Activated CD8-positive, alpha-beta memory T cell treated with anti-CD3 and anti-CD28 coated beads, Interleukin-2, amount 10 ng/mL, durations not matched to agents 7 days and 5 days (primary cell): ENCODE results near the gene GDF2. TPM values are rescaled to one million over a fixed set of nuclear protein-coding genes. Genes with fewer than 3 reads are reported as not detected.

Experiments
- ATAC-seq: fragments of 150-1000 bp; cut with Tn5 transposase; one replicate; pipeline ENCODE4 v1.10.0; 2021; ENCODE audit warnings: moderate library complexity
- CTCF ChIA-PET: fragments of 350-600 bp; sonication (Branson Sonifier 250); formaldehyde crosslinking; loops from one replicate; lab custom pipeline; 2021; ENCODE audit warnings: antibody characterized with exemption; lab: Charles Lee
- DNase-seq: peaks from one replicate; pipeline ENCODE4 v3.0.0-alpha.2; 2020
- H3K27ac Mint-ChIP-seq: one replicate; pipeline ENCODE4 v1.8.0; 2021; ENCODE audit warnings: mild to moderate bottlenecking, mixed read lengths
- H3K27me3 Mint-ChIP-seq: one replicate; pipeline ENCODE4 v1.8.0; 2021; ENCODE audit warnings: mixed read lengths
- H3K36me3 Mint-ChIP-seq: one replicate; pipeline ENCODE4 v1.8.0; 2021; ENCODE audit warnings: mild to moderate bottlenecking, mixed read lengths
- H3K4me1 Mint-ChIP-seq: one replicate; pipeline ENCODE4 v1.8.0; 2021; ENCODE audit warnings: mixed read lengths
- H3K4me3 Mint-ChIP-seq: one replicate; pipeline ENCODE4 v1.8.0; 2021; ENCODE audit warnings: mild to moderate bottlenecking, moderate library complexity, mixed read lengths
- H3K9me3 Mint-ChIP-seq: one replicate; pipeline ENCODE4 v1.8.0; 2022; ENCODE audit warnings: low read depth, mixed read lengths
- total RNA-seq, 2 experiments: library from RNA; stranded (reverse); gene quantifications; one replicate each; pipeline ENCODE4 v1.2.3, GENCODE V29; 2021

The GDF2 gene
- total RNA-seq, 2 experiments from 2014 or later, result not detected

GRCh38 chr10:47320812-47321211 lies 1.4 kb upstream of the GDF2 start:
- DNase-seq (no peak), ATAC-seq (no peak)
- Mint-ChIP-seq H3K27me3 (peaks cover 4% of the 10 kb centered on the region), H3K9me3 (no peaks in the 10 kb centered on the region), H3K36me3 (no peaks in the 10 kb centered on the region), H3K27ac (no peak overlapping the region), H3K4me3 (no peak overlapping the region), H3K4me1 (no peaks in the 10 kb centered on the region)
- CTCF ChIA-PET, result interaction anchor here (0.7 kb wide), 1 partner anchor 9 kb away, joined by 3 read pairs; no protein-coding TSS in a partner anchor

- peaks cover 4% of the 10 kb centered on the region for H3K27me3 Mint-ChIP-seq
- CTCF ChIA-PET, result interaction anchor here (0.7 kb wide), 1 partner anchor 10 kb away, joined by 3 read pairs; no protein-coding TSS in a partner anchor
- H3K9me3 Mint-ChIP-seq, result no peaks in the 10 kb centered on the region
- H3K27ac Mint-ChIP-seq, result no peak overlapping the region
- DNase-seq, result no peak
- no peaks in the 10 kb centered on the region for H3K4me1 Mint-ChIP-seq
- no peak for ATAC-seq
- no peaks in the 10 kb centered on the region for H3K36me3 Mint-ChIP-seq
- H3K4me3 Mint-ChIP-seq, result no peak overlapping the region
Measured at GRCh38 chr10:47321521-47322195, 596 bp upstream of the GDF2 start.

- Mint-ChIP-seq H3K27ac (no peak overlapping the region), H3K27me3 (peaks cover 4% of the 10 kb centered on the region), H3K4me1 (no peaks in the 10 kb centered on the region), H3K4me3 (no peak overlapping the region), H3K9me3 (no peaks in the 10 kb centered on the region), H3K36me3 (no peaks in the 10 kb centered on the region)
- CTCF ChIA-PET, result interaction anchor here (0.7 to 1.6 kb wide), 4 partner anchors 10 to 289 kb away, joined by 3 to 4 read pairs (median 4); no protein-coding TSS in a partner anchor
- no peak for ATAC-seq
- DNase-seq, result no peak
Measured at GRCh38 chr10:47323087-47323486, 833 bp downstream of the GDF2 start.

GRCh38 chr10:47323636-47324296 lies 1.5 kb downstream of the GDF2 start:
- Mint-ChIP-seq H3K27me3 (peaks cover 4% of the 10 kb centered on the region), H3K36me3 (no peaks in the 10 kb centered on the region), H3K4me3 (no peak overlapping the region), H3K27ac (no peak overlapping the region), H3K4me1 (no peaks in the 10 kb centered on the region), H3K9me3 (no peaks in the 10 kb centered on the region)
- DNase-seq (no peak), ATAC-seq (no peak)
- CTCF ChIA-PET, result interaction anchor here (1.5 to 2.9 kb wide), 4 partner anchors 11 to 276 kb away, joined by 3 to 8 read pairs (median 4); no protein-coding TSS in a partner anchor

- CTCF ChIA-PET, result interaction anchor here (2.9 kb wide), 1 partner anchor 15 kb away, joined by 8 read pairs; no protein-coding TSS in a partner anchor
- ATAC-seq, result no peak
- no peak overlapping the region for H3K4me3 Mint-ChIP-seq
- no peaks in the 10 kb centered on the region for H3K9me3 Mint-ChIP-seq
- no peaks in the 10 kb centered on the region for H3K36me3 Mint-ChIP-seq
- H3K4me1 Mint-ChIP-seq, result no peaks in the 10 kb centered on the region
- no peak overlapping the region for H3K27ac Mint-ChIP-seq
- DNase-seq, result no peak
- peaks cover 4% of the 10 kb centered on the region for H3K27me3 Mint-ChIP-seq
Measured at GRCh38 chr10:47325303-47326291, 3.3 kb downstream of the GDF2 start.

- ATAC-seq (no peak), DNase-seq (no peak)
- Mint-ChIP-seq H3K27ac (no peak overlapping the region), H3K9me3 (no peaks in the 10 kb centered on the region), H3K27me3 (no peaks in the 10 kb centered on the region), H3K4me3 (no peak overlapping the region), H3K4me1 (no peaks in the 10 kb centered on the region), H3K36me3 (no peaks in the 10 kb centered on the region)
- CTCF ChIA-PET, result interaction anchor here (2.9 kb wide), 1 partner anchor 14 kb away, joined by 8 read pairs; no protein-coding TSS in a partner anchor
Measured at GRCh38 chr10:47326306-47326926, 4.2 kb downstream of the GDF2 start.

- no peak for ATAC-seq
- no peak for DNase-seq
- H3K27ac Mint-ChIP-seq, result no peak overlapping the region
- no peak overlapping the region for H3K4me3 Mint-ChIP-seq
- no peaks in the 10 kb centered on the region for H3K4me1 Mint-ChIP-seq
- no peaks in the 10 kb centered on the region for H3K27me3 Mint-ChIP-seq
- no peaks in the 10 kb centered on the region for H3K9me3 Mint-ChIP-seq
- CTCF ChIA-PET, result no interaction called here
- H3K36me3 Mint-ChIP-seq, result no peaks in the 10 kb centered on the region
Measured at GRCh38 chr10:47326927-47327330, 4.7 kb downstream of the GDF2 start.

GRCh38 chr10:47329855-47330254 lies 7.6 kb downstream of the GDF2 start:
- no peaks in the 10 kb centered on the region for H3K9me3 Mint-ChIP-seq
- CTCF ChIA-PET, result no interaction called here
- ATAC-seq (no peak), DNase-seq (no peak)
- peaks cover 4% of the 10 kb centered on the region for H3K27me3 Mint-ChIP-seq
- no peaks in the 10 kb centered on the region for H3K36me3 Mint-ChIP-seq
- H3K4me3 Mint-ChIP-seq, result no peak overlapping the region
- no peak overlapping the region for H3K27ac Mint-ChIP-seq
- no peaks in the 10 kb centered on the region for H3K4me1 Mint-ChIP-seq

GRCh38 chr10:47330366-47330765 lies 8.1 kb downstream of the GDF2 start:
- H3K4me3 Mint-ChIP-seq, result no peak overlapping the region
- H3K27ac Mint-ChIP-seq, result no peak overlapping the region
- H3K9me3 Mint-ChIP-seq, result no peaks in the 10 kb centered on the region
- H3K4me1 Mint-ChIP-seq, result no peaks in the 10 kb centered on the region
- CTCF ChIA-PET, result no interaction called here
- peaks cover 4% of the 10 kb centered on the region for H3K27me3 Mint-ChIP-seq
- no peaks in the 10 kb centered on the region for H3K36me3 Mint-ChIP-seq
- ATAC-seq (no peak), DNase-seq (no peak)

GRCh38 chr10:47330804-47331203 lies 8.6 kb downstream of the GDF2 start:
- Mint-ChIP-seq H3K27me3 (peaks cover 6% of the 10 kb centered on the region), H3K4me1 (no peaks in the 10 kb centered on the region), H3K27ac (no peak overlapping the region), H3K36me3 (no peaks in the 10 kb centered on the region), H3K9me3 (no peaks in the 10 kb centered on the region), H3K4me3 (no peak overlapping the region)
- no peak for DNase-seq
- no peak for ATAC-seq
- CTCF ChIA-PET, result no interaction called here

GRCh38 chr10:47331491-47331890 lies 9.2 kb downstream of the GDF2 start:
- H3K27me3 Mint-ChIP-seq, result peaks cover 10% of the 10 kb centered on the region
- no peaks in the 10 kb centered on the region for H3K36me3 Mint-ChIP-seq
- no peaks in the 10 kb centered on the region for H3K4me1 Mint-ChIP-seq
- CTCF ChIA-PET, result no interaction called here
- no peaks in the 10 kb centered on the region for H3K9me3 Mint-ChIP-seq
- ATAC-seq (no peak), DNase-seq (no peak)
- no peak overlapping the region for H3K4me3 Mint-ChIP-seq
- no peak overlapping the region for H3K27ac Mint-ChIP-seq

GRCh38 chr10:47331954-47332353 lies 9.7 kb downstream of the GDF2 start:
- no peaks in the 10 kb centered on the region for H3K4me1 Mint-ChIP-seq
- peaks cover 13% of the 10 kb centered on the region for H3K27me3 Mint-ChIP-seq
- no peaks in the 10 kb centered on the region for H3K9me3 Mint-ChIP-seq
- no peaks in the 10 kb centered on the region for H3K36me3 Mint-ChIP-seq
- no peak overlapping the region for H3K27ac Mint-ChIP-seq
- no peak for DNase-seq
- CTCF ChIA-PET, result interaction anchor here (0.8 kb wide), 1 partner anchor 19 kb away, joined by 3 read pairs; no protein-coding TSS in a partner anchor
- no peak for ATAC-seq
- H3K4me3 Mint-ChIP-seq, result no peak overlapping the region
